ENCODE data around the gene RHOJ. TPM values are rescaled to one million over a fixed set of nuclear protein-coding genes. Genes with fewer than 3 reads are reported as not detected.
"Not testable (repeated sequence)": the region's sequence is repeated elsewhere in the genome, so short reads cannot be mapped to it uniquely, and the experiment has no call there.

RHOJ gene
- total and polyA plus RNA-seq, 2 donors (not counting 1 experiment from before 2014, with no cell fraction given), result not detected

DNA sequence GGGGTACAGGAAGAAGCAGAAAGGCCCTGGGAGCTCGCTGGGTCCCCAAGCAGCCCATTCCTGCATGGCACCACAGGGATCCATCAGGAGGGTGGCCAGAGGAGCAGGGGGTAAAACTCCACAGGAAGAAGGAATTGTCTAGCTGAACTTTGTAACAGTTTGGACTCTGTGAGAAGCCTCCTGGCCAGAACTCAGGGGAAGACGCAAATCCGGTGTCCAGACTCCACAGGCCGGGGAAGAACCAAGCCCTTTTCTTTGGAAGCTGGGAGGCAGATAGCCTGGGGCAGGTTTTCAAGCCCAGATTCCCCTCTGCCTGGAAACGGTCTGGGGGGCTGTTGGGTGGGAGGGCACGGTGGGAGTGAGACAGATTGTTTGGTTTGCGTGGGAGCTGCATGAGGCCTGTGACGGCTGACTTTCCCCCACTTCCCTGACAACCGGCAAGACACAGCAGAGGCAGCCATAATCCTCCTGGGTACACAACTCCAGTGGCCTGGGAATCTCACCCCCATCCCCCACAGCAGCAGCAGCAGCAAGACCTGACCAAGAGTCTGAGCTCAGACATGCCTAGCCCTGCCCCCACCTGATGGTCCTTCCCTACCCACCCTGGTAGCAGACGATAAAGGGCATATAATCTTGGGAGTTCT lies 97.8 kb downstream of the RHOJ start:
- Mint-ChIP-seq H3K27ac (no peak overlapping the region), H3K27me3 (peaks cover 3% of the 10 kb centered on the region), H3K4me1 (no peaks in the 10 kb centered on the region), H3K9me3 (ENCODE audit: insufficient read depth) (no peaks in the 10 kb centered on the region), H3K4me3 (no peak overlapping the region)
- ChIA-PET POLR2A (no interaction called here), CTCF (no interaction called here)
- no peaks in the 10 kb centered on the region for H3K9me3 ChIP-seq (ENCODE audit: control extremely low read depth in 1 of 3, control insufficient read depth in 2 of 3, insufficient read depth in 1 of 3, low read length in 2 of 3)
- no peaks in the 10 kb centered on the region for H3K4me1 ChIP-seq (ENCODE audit: control insufficient read depth in 2 of 2, insufficient read depth in 2 of 2, low read length in 2 of 2)
- ATAC-seq (ENCODE audit: low read depth) (no peak), DNase-seq (no peak)
- TF ChIP-seq, protein P1, sequence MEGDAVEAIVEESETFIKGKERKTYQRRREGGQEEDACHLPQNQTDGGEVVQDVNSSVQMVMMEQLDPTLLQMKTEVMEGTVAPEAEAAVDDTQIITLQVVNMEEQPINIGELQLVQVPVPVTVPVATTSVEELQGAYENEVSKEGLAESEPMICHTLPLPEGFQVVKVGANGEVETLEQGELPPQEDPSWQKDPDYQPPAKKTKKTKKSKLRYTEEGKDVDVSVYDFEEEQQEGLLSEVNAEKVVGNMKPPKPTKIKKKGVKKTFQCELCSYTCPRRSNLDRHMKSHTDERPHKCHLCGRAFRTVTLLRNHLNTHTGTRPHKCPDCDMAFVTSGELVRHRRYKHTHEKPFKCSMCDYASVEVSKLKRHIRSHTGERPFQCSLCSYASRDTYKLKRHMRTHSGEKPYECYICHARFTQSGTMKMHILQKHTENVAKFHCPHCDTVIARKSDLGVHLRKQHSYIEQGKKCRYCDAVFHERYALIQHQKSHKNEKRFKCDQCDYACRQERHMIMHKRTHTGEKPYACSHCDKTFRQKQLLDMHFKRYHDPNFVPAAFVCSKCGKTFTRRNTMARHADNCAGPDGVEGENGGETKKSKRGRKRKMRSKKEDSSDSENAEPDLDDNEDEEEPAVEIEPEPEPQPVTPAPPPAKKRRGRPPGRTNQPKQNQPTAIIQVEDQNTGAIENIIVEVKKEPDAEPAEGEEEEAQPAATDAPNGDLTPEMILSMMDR (IDR thresholded peaks at IDR 0.05), result no peak
- TF ChIP-seq EZH2 (IDR thresholded peaks at IDR 0.05; ENCODE audit: borderline replicate concordance, insufficient read depth, low read depth, low read length, poor library complexity, severe bottlenecking), result no peak
- no peaks in the 10 kb centered on the region for H3K36me3 ChIP-seq (replicated peaks in 1 of 2; ENCODE audit: control extremely low read depth in 1 of 2, control insufficient read depth in 1 of 2, extremely low read depth in 1 of 2, insufficient read depth in 2 of 2, low read length in 1 of 2)
- intact Hi-C loops (cut with micrococcal nuclease), result no loop called here
- no peak overlapping the region for H3K27ac ChIP-seq (ENCODE audit: low read length in 2 of 2)
- no peak overlapping the region for H2AFZ ChIP-seq (ENCODE audit: insufficient read depth, low read depth, low read length, poor library complexity, severe bottlenecking)
- H3K4me3 ChIP-seq (ENCODE audit: control extremely low read depth in 1 of 5, extremely low read depth in 1 of 5, insufficient read depth in 1 of 5, low read depth in 2 of 5, low read length in 4 of 5), result no peak overlapping the region
- H4K20me1 ChIP-seq (ENCODE audit: control insufficient read depth, insufficient read depth, low read length, poor library complexity, severe bottlenecking), result no peaks in the 10 kb centered on the region
- peaks cover 0 to 8% (median 0%) of the 10 kb centered on the region in 4 experiments for H3K27me3 ChIP-seq (replicated peaks in 1 of 4; ENCODE audit: control extremely low read depth in 1 of 4, control insufficient read depth in 3 of 4, insufficient read depth in 4 of 4, low read length in 3 of 4)
- H3K4me2 ChIP-seq (replicated peaks; ENCODE audit: low read depth, low read length, poor library complexity, severe bottlenecking), result no peak overlapping the region
- 86% methylated on average over 6 of the region's 10 CpGs for WGBS (ENCODE audit: insufficient coverage)
- H3K79me2 ChIP-seq (ENCODE audit: control insufficient read depth, insufficient read depth, low read length), result no peaks in the 10 kb centered on the region
- H3K9ac ChIP-seq (ENCODE audit: low read length), result no peak overlapping the region

DNA sequence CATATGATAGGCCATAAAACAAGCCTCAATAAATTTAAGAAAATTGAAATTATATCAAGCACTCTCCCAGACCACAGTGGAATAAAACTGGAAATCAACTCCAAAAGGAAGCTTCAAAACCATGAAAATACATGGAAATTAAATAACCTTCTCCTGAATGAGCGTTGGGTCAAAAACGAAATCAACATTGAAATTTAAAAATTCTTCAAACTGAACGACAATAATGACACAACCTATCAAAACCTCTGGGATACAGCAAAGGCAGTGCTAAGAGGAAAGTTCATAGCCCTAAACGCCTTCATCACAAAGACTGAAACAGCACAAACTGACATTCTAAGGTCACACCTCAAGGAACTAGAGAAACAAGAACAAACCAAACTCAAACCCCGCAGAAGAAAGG lies 100.2 kb downstream of the RHOJ start:
- ATAC-seq (ENCODE audit: low read depth); H2AFZ ChIP-seq (ENCODE audit: insufficient read depth, low read depth, low read length, poor library complexity, severe bottlenecking); POLR2A ChIA-PET; H3K27me3 ChIP-seq (replicated peaks in 1 of 4; ENCODE audit: control extremely low read depth in 1 of 4, control insufficient read depth in 3 of 4, insufficient read depth in 4 of 4, low read length in 3 of 4); H3K4me3 ChIP-seq (ENCODE audit: control extremely low read depth in 1 of 5, extremely low read depth in 1 of 5, insufficient read depth in 1 of 5, low read depth in 2 of 5, low read length in 4 of 5); H3K9me3 Mint-ChIP-seq (ENCODE audit: insufficient read depth); DNase-seq; H3K9ac ChIP-seq (ENCODE audit: low read length); H3K9me3 ChIP-seq (ENCODE audit: control extremely low read depth in 1 of 3, control insufficient read depth in 2 of 3, insufficient read depth in 1 of 3, low read length in 2 of 3); H3K36me3 ChIP-seq (replicated peaks in 1 of 2; ENCODE audit: control extremely low read depth in 1 of 2, control insufficient read depth in 1 of 2, extremely low read depth in 1 of 2, insufficient read depth in 2 of 2, low read length in 1 of 2); H3K27ac ChIP-seq (ENCODE audit: low read length in 2 of 2); H3K4me1 ChIP-seq (ENCODE audit: control insufficient read depth in 2 of 2, insufficient read depth in 2 of 2, low read length in 2 of 2); CTCF ChIA-PET; H3K4me1 Mint-ChIP-seq; H3K79me2 ChIP-seq (ENCODE audit: control insufficient read depth, insufficient read depth, low read length); H3K4me2 ChIP-seq (replicated peaks; ENCODE audit: low read depth, low read length, poor library complexity, severe bottlenecking); intact Hi-C loops (cut with micrococcal nuclease); H3K4me3 Mint-ChIP-seq; H3K27me3 Mint-ChIP-seq; H4K20me1 ChIP-seq (ENCODE audit: control insufficient read depth, insufficient read depth, low read length, poor library complexity, severe bottlenecking); H3K27ac Mint-ChIP-seq: not testable (repeated sequence)
- 100% methylated on average over 3 of the region's 5 CpGs for WGBS (ENCODE audit: insufficient coverage)
